Medulla oblongata (tissue), 1 donor: ENCODE data around the gene PHB1.
"Not testable (repeated sequence)": the region's sequence is repeated elsewhere in the genome, so short reads cannot be mapped to it uniquely, and the experiment has no call there.

Source experiments
- DNase-seq: peaks from one replicate; pipeline ENCODE4 v3.0.0-alpha.2; 2015; ENCODE audit errors: extremely low spot score

Gene PHB1

DNA sequence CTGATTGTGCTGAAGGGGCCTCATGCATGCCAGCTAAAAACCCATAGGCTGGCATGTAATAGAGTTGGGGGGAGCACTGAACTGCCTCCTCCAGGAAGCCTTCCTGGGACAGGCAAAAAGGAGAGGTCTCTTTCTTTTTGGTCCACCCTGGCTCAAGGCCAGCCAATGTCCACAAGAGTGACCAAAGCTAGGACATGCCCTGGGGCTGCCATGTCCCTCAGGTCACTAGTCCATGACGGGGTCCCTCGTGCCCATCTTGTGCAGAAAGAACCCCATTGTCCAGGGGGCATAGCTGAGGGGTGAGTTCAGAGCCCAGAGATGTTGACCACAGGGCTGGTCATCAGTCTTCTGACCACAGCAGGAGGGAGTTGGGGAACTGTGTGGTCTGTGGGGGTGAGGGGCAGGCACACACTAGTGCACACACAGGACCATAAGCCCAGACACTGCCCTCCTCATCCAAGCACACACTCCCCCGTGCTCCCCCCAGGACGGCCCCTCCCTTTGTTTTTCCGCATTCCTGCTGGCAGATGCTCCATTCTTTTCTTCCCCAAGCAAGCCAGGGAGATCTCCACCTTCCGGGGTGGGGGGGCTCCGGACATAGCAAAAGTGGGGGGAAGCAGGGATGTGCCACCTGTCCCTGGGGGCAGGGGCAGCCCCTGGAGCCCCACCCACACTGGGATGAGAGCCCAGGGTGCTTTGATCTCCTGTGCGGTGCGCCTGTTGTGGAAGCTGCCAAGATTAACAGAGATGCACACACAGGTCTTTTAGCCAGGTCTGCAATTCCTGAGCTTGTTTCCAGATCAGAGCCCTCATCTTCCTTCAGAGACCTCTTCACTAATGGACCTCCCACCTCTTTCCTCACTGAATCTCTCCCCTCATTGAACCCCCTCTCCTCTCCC lies 25.2 kb upstream of the PHB1 start:
- DNase-seq: no peak

DNA sequence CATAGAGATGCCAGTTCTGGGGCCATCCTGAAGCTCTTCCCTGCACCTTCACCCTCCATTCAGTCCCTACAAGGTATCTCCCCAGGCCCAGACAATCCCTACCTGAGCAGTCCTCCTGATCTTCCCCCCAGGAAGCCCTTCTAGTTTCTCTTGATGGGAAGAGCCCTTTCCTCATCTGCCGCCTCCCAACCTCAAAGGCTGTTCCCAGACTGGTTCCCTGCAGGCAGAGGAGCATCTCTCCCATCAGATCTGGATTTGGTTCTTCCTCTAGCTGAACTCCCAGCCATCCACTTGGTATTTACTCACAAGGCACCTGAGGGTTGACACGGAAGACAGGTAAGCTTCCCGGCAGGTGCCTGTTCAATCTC lies 24.6 kb upstream of the PHB1 start:
- DNase-seq: no peak

DNA sequence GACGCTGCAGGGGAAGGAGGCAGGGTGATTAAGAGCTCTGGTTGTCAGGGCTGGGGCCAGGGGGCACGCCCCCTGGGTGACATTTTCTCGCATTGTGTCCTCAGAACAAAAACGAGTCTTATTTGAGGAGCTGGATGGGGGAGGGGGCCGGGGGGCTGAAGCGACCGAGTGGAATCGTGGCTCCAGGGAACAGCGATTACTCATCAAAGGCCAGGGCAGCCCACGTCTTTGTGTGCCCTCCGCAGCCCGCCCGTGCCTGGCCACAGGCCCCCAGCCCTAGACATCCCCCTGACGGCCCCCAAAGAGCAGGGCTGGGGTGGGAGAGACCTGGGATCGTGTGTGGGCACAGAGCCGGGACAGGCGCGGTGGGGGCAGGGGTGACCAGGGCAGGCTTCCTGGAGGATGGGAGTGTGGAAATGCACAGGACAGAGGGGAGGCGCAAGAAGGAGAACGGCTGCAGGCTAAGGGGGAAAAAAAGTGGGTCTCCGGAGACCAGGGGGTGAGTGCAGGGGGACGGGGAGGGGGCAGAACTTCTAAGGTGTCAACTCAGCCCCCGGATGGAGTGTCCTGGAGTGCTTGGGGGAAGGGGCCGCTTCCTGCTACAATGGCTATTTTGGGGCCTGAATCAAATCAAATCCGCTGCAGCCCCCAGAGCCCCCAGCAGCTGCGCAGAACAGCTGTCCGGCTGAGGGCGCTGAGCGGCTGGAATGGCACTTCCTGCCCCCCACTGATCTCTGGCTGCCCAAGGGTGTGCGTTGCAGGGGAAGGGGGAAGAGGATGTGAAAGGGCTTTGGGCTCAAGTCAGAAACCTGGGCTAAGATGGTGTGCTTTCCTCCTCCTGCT lies 24.0 kb upstream of the PHB1 start:
- no peak for DNase-seq

DNA sequence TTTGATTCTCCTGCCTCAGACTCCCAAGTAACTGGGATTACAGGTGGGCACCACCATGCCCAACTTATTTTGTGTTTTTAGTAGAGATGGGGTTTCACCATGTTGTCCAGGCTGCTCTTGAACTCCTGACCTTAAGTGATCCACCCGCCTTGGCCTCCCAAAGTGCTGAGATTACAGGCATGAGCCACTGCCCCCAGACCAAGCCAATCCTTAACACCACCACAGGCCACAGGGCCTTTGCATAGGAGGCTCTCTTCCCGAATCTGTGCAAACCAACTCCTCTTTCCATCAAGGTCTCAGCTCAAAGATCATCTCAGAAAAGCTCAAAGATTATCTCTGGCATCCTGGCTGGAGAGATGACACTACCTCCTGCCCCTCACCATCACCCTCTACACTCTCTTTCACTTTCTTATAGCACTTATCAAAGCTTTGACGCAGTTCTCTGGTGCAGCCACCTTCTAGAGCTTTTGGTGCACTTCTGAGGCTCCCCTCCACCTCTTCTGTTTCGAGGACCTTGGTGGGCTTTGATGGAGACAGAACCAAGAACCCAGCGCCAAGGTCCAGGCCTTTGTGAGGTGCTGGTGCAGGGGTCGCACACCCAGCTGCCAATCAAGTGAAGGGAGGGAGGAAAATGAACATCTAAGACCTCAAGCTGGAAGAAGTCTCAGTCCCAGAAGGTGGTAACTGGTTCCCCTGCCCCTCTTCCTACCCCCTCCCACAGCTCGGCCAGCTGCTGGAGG lies 23.2 kb upstream of the PHB1 start:
- DNase-seq: no peak

GRCh38 chr17:49436174-49436573 lies 21.5 kb upstream of the PHB1 start:
- no peak for DNase-seq

DNA sequence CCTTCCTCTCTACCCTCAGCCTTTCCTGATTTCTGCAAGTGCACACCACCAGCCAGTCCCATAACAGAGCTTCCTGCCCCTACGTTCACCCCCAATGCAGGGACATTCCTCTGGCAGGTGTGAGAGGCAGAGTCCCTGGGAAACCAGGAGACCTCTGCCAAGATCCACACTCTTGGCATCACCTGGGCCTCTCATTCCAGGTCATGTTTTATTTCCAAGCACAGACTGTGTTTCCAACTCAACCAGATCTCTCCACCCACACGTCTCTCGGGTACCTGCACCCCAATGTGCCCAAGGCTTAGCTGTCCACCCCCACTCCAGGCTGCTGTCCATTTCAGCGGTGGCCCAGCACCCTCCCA lies 21.0 kb upstream of the PHB1 start:
- no peak for DNase-seq

- peak; percentile 73 for DNase-seq
These were observed 20.4 kb upstream of the PHB1 start for GRCh38 chr17:49434821-49435670.

DNA sequence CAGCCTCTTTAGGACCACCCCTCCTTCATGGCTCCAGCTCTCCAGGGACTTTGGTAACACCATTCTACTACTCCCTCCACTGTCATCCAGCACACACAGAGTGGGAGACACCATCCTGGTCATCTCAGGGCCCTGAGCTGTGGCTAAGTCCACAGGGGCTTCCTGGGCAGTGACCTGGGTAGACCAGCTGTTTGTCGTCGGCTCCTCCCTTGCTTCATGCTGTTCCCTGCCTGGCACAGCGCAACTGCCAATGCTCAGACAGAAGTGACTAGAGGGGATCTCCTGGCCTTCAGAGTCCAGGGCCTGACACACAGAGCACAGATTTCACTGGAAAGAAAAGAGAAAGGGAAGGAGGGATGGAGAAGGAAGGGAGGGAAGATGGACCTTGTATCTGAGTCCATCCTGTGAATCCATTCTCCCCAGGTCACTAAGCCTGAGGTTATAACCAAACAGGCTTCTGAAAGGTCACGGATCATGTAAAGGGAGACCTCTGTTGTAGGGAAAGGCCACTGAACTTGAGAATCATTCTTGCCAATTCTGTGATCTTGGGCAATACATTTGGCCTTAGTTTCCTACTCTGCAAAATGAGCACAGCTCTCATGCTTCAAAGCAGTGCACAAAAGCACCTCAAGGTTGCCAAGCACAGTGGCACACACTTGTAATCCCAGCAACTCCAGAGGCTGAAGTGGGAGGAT lies 18.5 kb upstream of the PHB1 start:
- DNase-seq: no peak

GRCh38 chr17:49431743-49432142 lies 17.1 kb upstream of the PHB1 start:
- DNase-seq: no peak

DNA sequence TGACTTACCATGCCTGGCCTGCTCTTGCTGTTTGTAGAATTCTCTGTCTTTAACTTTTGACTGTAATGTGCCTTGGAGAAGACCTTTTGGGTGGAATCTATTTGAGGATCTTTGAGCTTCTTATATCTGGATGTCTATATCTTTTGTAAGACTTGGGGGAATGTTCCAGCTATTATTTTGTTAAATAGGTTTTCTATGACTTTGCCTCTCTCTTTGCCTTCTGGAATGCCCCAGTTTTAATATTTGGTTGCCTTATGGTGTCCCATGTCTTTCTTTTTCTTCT lies 10.3 kb upstream of the PHB1 start:
- DNase-seq: no peak

DNA sequence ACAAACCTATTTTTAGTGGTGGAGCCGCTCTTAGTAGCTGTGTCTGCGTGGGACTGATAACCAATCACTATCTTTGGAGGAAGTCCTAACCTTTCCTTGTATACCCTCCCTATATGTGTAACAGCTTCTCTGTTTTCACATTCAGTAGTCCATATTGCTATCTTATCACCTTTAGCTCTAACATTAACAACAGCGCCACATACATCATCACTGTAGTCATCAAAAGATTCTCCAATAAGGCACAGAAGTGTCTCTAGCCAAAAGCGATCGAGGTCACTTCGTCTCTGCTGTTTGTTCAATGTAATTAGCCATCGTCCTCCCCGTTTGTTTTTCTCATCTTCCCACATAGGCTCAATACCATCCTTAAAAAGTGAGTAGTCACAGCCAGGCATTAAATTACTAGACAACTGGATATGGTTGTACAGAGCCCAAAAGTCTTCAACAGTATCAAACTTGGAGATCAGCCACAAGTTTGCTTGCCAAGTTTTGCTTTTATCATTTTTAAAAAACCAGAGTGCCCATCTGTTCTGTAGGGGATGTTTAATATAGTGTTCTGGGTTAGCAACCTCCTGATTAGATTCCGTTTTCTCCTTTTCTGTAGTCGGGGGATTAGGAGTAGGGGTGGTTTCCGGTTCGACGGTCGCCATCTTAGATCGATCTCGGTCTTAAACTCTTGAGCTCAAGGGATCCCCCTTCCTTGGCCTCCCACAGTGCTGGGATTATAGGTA lies 9.8 kb upstream of the PHB1 start:
- DNase-seq: not testable (repeated sequence)

GRCh38 chr17:49422714-49423113 lies 8.0 kb upstream of the PHB1 start:
- DNase-seq: no peak

GRCh38 chr17:49419761-49420160 lies 5.1 kb upstream of the PHB1 start:
- DNase-seq: not testable (repeated sequence)

DNA sequence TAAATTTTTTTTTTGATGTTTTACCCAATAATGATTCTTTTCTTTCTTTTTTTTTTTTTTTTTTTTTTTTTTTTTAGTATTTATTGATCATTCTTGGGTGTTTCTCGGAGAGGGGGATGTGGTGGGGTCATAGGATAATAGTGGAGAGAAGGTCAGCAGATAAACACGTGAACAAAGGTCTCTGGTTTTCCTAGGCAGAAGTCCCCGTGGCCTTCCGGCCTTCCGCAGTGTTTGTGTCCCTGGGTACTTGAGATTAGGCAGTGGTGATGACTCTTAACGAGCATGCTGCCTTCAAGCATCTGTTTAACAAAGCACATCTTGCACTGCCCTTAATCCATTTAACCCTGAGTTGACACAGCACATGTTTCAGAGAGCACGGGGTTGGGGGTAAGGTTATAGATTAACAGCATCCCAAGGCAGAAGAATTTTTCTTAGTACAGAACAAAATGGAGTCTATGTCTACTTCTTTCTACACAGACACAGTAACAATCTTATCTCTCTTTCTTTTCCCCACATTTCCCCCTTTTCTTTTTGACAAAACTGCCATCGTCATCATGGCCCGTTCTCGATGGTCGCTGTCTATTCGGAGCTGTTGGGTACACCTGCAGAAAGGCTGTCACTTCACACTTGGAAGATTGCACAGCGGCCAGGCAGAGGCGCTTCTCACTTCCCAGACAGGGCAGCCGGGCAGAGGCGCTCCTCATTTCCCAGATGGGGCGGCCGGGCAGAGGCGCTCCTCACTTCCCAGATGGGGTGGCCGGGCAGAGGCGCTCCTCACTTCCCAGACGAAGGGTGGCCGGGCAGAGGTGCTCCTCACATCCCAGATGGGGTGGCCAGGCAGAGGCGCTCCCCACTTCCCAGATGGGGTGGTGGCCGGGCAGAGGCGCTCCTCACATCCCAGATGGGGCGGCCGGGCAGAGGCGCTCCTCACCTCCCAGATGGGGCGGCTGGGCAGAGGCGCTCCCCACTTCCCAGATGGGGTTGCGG lies 4.4 kb upstream of the PHB1 start:
- DNase-seq: not testable (repeated sequence)

DNA sequence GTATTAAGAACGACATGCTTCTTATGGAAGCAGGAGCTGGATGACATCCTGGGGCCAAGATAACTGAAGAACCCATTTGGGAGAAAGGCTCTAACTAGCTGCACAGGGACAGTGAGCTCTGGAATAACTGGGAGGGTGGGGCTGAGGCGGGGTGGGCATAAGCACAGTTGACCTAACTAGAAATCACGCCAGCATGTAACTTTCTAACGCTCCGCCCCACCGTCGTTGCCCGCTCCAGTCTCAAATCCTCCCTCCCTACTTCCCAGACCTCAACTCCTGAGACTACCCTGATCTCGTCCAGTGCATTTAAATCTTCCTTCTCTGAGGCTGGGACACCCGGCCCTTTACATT lies 436 bp downstream of the PHB1 start:
- DNase-seq: no peak

DNA sequence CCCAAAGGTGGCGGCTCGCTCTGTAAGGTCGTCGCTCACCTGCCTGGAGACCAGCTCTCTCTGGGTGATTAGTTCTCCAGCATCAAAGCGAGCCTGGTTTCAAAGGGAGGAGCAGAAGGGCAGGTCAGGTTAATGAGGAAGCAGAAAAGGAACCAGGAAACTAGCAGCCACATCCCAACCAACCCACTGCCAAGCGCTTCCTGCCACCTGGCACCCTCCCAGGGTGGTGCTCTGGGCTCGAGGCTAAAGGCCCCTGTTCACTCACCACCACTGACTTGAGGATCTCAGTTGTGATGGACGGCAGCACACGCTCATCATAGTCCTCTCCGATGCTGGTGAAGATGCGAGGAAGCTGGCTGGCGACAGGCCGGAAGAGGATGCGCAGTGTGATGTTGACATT lies 5.6 kb downstream of the PHB1 start:
- no peak for DNase-seq

DNA sequence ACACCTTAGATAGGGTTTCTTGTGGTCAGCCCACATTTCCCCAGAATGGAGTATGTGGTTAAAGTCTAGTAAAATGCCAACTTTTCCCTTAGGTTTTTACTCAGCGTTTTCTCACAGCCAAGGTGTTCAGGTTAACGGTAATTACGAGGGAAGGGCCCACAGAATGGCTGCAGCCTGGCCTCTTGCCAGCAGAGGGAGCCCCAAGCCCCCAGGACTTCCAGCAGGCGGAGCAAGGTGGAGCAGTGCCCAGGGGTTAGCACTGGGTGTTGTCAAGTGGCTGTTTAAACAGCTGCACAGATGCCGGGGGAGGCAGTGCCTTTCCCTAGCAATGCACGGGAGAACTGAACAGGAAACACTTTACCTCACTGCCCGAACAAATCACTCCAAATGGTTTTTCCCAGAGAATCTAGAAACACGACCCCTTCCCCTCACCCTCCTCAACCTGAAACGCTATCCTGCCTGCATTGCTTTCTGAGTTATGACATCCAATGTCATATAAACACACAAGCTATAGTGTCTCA lies 6.6 kb downstream of the PHB1 start:
- peak; percentile 67 for DNase-seq

GRCh38 chr17:49407086-49407485 lies 7.6 kb downstream of the PHB1 start:
- DNase-seq: no peak
